Jurkat, Clone E6-1 (cell line): ENCODE measurements around the gene AGPAT2.

Experiments used
- DNase-seq: peaks from one replicate; pipeline ENCODE4 v3.0.0-alpha.2; 2011; ENCODE audit warnings: low read depth, low spot score
- H3K4me3 ChIP-seq: 2 replicates; pipeline ENCODE4 v1.5.1; 2011; ENCODE audit warnings: mild to moderate bottlenecking, low read length, control low read depth, moderate library complexity

Gene AGPAT2

GRCh38 chr9:136678034-136678433 is 9.2 kb downstream of the AGPAT2 start:
- no peak for DNase-seq
- no peak overlapping the region for H3K4me3 ChIP-seq

- no peak for DNase-seq
- H3K4me3 ChIP-seq: no peak overlapping the region
Measured at GRCh38 chr9:136676920-136677686, 10.2 kb downstream of the AGPAT2 start.

- no peak for DNase-seq
- H3K4me3 ChIP-seq: no peak overlapping the region
Measured at GRCh38 chr9:136676297-136676794, 10.9 kb downstream of the AGPAT2 start.

- DNase-seq: no peak
Measured at GRCh38 chr9:136675477-136676296, 11.6 kb downstream of the AGPAT2 start.

GRCh38 chr9:136674786-136675349 is 12.4 kb downstream of the AGPAT2 start:
- DNase-seq: no peak

More at GRCh38 chr9:136675477-136676296, 11.6 kb downstream of the AGPAT2 start:
- H3K4me3 ChIP-seq: no peak overlapping the region

GRCh38 chr9:136673975-136674785 is 13.1 kb downstream of the AGPAT2 start:
- H3K4me3 ChIP-seq: no peak overlapping the region
- no peak for DNase-seq

More at GRCh38 chr9:136674786-136675349, 12.4 kb downstream of the AGPAT2 start:
- H3K4me3 ChIP-seq: no peak overlapping the region

GRCh38 chr9:136673088-136673974 is 13.9 kb downstream of the AGPAT2 start:
- DNase-seq: no peak
- H3K4me3 ChIP-seq: no peak overlapping the region

- no peak overlapping the region for H3K4me3 ChIP-seq
- no peak for DNase-seq
Measured at GRCh38 chr9:136672431-136673087, 14.7 kb downstream of the AGPAT2 start.

GRCh38 chr9:136671646-136672430 is 15.4 kb downstream of the AGPAT2 start:
- no peak for DNase-seq
- no peak overlapping the region for H3K4me3 ChIP-seq

- no peak for DNase-seq
- no peak overlapping the region for H3K4me3 ChIP-seq
Measured at GRCh38 chr9:136671254-136671614, 16.0 kb downstream of the AGPAT2 start.

GRCh38 chr9:136670576-136671253 is 16.5 kb downstream of the AGPAT2 start:
- DNase-seq: no peak
- H3K4me3 ChIP-seq: no peak overlapping the region

- H3K4me3 ChIP-seq: no peak overlapping the region
- DNase-seq: no peak
Measured at GRCh38 chr9:136669791-136670464, 17.3 kb downstream of the AGPAT2 start.

- no peak overlapping the region for H3K4me3 ChIP-seq
- no peak for DNase-seq
Measured at GRCh38 chr9:136668983-136669790, 18.1 kb downstream of the AGPAT2 start.

GRCh38 chr9:136667940-136668760 is 19.1 kb downstream of the AGPAT2 start:
- H3K4me3 ChIP-seq: no peak overlapping the region
- DNase-seq: no peak
